ENCODE data around the gene GFRA1. TPM values are rescaled to one million over a fixed set of nuclear protein-coding genes. Genes with fewer than 3 reads are reported as not detected.

Gene GFRA1
- total and polyA plus RNA-seq, 12 donors, result 0.38 to 9.3 (median 1.7) TPM

GRCh38 chr10:116150606-116151005 lies 122.4 kb downstream of the GFRA1 start:
- DNase-seq, result no peak
- Histone ChIP-seq H3K27me3 (no peaks in the 10 kb centered on the region), H3K27ac (no peak overlapping the region), H3K9me3 (peaks cover 0 to 6% (median 0%) of the 10 kb centered on the region in 11 donors), H3K4me3 (no peak overlapping the region), H3K4me1 (no peaks in the 10 kb centered on the region), H3K36me3 (no peaks in the 10 kb centered on the region)
- intact Hi-C loops (cut with DNase I), result no loop called here
- 52 to 59% methylated on average over 6 of the region's 6 CpGs for WGBS, 2 donors
- ATAC-seq, result no peak
- no peak for TF ChIP-seq CTCF (IDR thresholded peaks at IDR 0.05)

GRCh38 chr10:116147147-116147905 lies 125.7 kb downstream of the GFRA1 start:
- no peak overlapping the region for H3K27ac ChIP-seq
- 63 to 73% methylated on average over 15 of the region's 15 CpGs for whole genome bisulfite sequencing, 2 donors
- no peak for TF ChIP-seq CTCF (IDR thresholded peaks at IDR 0.05)
- no peak for DNase-seq
- peak in 1 of 8 donors; percentile 31 for ATAC-seq
- intact Hi-C loops (cut with DNase I), result no loop called here
- peaks cover 0 to 5% (median 0%) of the 10 kb centered on the region in 7 donors for H3K27me3 ChIP-seq
- no peak overlapping the region for H3K4me3 ChIP-seq
- H3K9me3 ChIP-seq, result no peaks in the 10 kb centered on the region
- no peaks in the 10 kb centered on the region for H3K36me3 ChIP-seq
- H3K4me1 ChIP-seq, result no peaks in the 10 kb centered on the region

- intact Hi-C loops (cut with DNase I), result no loop called here
- Histone ChIP-seq H3K36me3 (no peaks in the 10 kb centered on the region), H3K4me1 (no peaks in the 10 kb centered on the region), H3K9me3 (no peaks in the 10 kb centered on the region), H3K27ac (no peak overlapping the region), H3K4me3 (no peak overlapping the region), H3K27me3 (peaks cover 0 to 5% (median 0%) of the 10 kb centered on the region in 7 donors)
- no peak for TF ChIP-seq CTCF (IDR thresholded peaks at IDR 0.05)
- ATAC-seq (peak in 1 of 8 donors; percentile 58), DNase-seq (no peak)
- whole genome bisulfite sequencing, 2 donors, result 76 to 92% methylated on average over 3 of the region's 3 CpGs
These were observed 126.5 kb downstream of the GFRA1 start for GRCh38 chr10:116146372-116147140.

- Histone ChIP-seq H3K9me3 (no peaks in the 10 kb centered on the region), H3K27ac (no peak overlapping the region), H3K4me3 (no peak overlapping the region), H3K4me1 (no peaks in the 10 kb centered on the region), H3K36me3 (no peaks in the 10 kb centered on the region), H3K27me3 (peaks cover 0 to 8% (median 0%) of the 10 kb centered on the region in 7 donors)
- DNase-seq (no peak), ATAC-seq (peak in 2 of 8 donors; percentile 50 to 77)
- WGBS, 2 donors, result 62 to 64% methylated on average over 4 of the region's 4 CpGs
- intact Hi-C loops (cut with DNase I), result no loop called here
- TF ChIP-seq CTCF (IDR thresholded peaks at IDR 0.05), result no peak
These were observed 129.3 kb downstream of the GFRA1 start for GRCh38 chr10:116143673-116144222.
